Stimulated activated CD4-positive, alpha-beta T cell treated with anti-CD3 and anti-CD28 coated beads, Interleukin-15, amount 100 ng/mL, for 48 hours (primary cell): ENCODE data around the gene ARFGAP1.

Experiments used
- DNase-seq, 2 donors: peaks; one replicate each; pipeline ENCODE4 v3.0.0-alpha.2; 2020; ENCODE audit warnings: low read depth in 2 of 2

Gene ARFGAP1

DNA sequence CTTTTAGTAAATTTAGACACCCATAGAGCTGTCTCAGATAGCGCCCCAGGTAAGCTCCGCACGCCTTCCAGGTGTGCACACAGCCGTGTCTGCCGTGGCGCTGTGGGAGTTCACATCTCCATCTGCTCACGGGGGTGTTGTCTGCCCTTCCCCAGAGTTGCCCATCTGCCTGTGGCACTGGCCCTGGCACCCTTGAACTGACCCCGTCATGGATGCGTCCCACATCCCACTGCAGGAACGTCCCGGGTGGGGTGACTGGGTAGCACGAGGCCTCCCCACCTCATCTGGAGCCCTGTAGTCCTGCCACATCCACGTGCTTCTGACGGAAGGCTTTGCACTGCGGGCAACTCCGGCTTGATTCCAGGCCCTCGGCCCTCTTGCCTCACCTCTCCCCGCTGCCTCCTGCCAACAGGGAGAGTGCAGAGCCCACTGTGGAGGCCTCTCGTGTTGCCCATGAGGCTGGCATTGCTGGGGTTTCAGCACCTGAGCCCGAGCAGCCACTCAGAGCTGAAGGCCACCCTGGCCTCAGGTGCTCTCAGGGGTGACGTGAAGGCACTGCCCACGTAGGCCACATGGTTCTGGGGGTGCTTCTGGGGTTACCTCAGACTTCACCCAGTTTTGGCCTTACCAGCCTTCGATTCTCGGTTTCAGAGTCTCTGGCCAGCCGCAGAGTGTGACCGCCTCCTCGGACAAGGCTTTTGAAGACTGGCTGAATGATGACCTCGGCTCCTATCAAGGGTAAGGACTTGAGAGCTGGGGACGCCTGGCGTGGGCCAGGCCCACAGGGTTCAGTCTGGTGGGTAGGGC lies 5.1 kb downstream of the ARFGAP1 start:
- no peak for DNase-seq

- DNase-seq, result no peak
Measured at GRCh38 chr20:63278661-63279060, 6.0 kb downstream of the ARFGAP1 start.

- no peak for DNase-seq
Measured at GRCh38 chr20:63279931-63280330, 7.3 kb downstream of the ARFGAP1 start.

DNA sequence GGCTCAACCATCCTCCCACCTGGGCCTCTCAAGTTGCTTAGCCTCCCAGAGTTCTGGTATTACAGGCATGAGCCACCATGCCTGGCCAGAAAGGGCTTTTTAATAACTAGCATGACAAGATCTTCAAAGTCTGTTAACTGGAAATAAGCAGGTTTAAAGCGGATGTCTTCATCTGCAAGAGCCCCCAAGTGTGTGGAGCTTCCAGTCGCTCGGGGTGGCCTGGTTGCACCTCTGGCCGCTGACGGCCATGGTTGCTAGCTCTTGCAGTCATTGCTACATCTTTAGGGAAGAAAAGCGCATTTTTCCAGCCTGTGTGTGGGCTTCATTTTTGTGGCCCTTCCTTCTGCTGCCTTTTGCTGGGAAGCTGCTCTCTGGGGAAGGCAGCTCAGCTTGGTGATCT lies 7.8 kb downstream of the ARFGAP1 start:
- no peak for DNase-seq

GRCh38 chr20:63280929-63281545 lies 8.4 kb downstream of the ARFGAP1 start:
- DNase-seq, result no peak

DNA sequence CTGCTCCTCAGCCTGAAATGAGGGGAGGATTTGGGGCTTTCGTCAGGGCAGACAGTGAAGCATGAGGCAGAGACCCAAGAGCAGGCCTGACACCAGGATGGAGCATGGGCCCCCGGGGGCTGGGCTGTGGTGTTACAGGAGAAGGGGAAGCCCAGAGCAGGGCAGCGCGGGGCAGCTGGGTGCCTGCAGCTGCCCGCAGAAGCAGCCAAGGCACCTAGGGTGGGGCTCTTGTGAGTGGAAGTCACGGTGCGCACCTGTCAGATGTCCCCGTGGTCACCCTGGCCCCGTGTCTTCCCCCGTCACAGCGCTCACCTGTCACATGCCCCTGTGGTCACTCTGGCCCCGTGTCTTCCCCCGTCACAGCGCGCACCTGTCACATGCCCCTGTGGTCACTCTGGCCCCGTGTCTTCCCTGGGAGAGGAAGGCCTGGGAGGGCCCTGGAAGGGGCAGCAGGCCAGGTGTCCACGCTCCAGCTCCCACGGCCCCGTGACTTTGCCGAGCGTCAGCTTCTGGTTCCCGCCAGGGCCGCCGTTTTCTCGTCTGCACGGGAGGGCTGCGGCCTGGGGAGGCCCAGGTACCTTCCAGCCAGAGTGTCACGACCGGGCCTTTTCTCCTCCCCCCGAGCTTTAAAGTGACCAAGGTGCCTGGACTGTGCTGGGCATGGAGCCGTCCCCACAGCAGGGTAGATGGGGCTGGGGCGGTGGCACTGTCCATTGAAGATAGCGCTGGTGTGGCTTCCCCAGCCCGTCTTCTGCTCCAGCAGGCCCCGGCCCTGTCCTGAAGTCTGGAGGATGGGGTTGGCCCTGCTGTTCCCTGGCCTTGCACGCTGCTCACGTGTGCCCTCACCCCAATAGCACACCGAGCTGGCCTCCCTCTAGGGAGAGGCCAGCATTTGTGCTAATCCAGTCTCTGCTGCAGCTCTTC lies 9.4 kb downstream of the ARFGAP1 start:
- DNase-seq, result no peak

GRCh38 chr20:63282946-63283345 lies 10.3 kb downstream of the ARFGAP1 start:
- no peak for DNase-seq

GRCh38 chr20:63283397-63284082 lies 10.9 kb downstream of the ARFGAP1 start:
- DNase-seq, result no peak

DNA sequence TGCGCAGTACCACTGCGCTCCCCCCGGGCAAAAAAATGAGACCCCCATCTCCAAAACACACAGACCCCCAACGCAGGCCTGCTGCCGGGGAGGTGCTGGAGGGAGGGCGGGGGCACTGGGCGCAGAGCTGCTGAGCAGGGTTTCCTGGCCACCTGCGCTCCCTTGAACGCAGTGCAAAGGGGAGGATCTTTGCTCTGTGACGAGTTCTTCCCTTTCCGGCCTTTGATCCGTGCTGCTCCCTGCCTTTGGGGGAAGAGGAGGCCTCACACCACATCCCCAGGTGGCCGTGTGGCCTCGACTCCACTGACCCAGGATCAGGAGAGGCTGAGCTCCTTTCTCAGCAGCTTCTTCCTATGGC lies 11.4 kb downstream of the ARFGAP1 start:
- no peak for DNase-seq

DNA sequence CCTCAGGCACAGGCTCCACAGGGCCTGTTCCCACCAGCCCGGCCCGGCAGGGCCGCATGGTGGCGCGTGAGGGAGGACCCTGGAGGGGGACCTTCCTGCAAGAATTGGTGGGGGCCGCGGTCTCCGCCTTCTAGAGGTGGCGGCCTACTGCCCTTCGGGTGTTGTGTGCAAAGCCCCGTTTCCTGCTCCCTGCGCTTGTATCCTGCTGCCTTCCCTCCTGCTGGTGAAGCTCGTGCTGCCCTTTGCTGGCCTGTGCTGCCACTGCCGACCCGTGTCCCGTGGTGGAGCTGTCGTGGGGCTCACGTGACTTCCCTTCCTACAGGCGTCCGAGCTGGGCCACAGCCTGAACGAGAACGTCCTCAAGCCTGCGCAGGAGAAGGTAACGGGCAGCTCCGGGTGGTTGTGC lies 11.9 kb downstream of the ARFGAP1 start:
- no peak for DNase-seq

GRCh38 chr20:63284981-63285524 lies 12.4 kb downstream of the ARFGAP1 start:
- no peak for DNase-seq

GRCh38 chr20:63285636-63286615 lies 13.3 kb downstream of the ARFGAP1 start:
- DNase-seq, result no peak

DNA sequence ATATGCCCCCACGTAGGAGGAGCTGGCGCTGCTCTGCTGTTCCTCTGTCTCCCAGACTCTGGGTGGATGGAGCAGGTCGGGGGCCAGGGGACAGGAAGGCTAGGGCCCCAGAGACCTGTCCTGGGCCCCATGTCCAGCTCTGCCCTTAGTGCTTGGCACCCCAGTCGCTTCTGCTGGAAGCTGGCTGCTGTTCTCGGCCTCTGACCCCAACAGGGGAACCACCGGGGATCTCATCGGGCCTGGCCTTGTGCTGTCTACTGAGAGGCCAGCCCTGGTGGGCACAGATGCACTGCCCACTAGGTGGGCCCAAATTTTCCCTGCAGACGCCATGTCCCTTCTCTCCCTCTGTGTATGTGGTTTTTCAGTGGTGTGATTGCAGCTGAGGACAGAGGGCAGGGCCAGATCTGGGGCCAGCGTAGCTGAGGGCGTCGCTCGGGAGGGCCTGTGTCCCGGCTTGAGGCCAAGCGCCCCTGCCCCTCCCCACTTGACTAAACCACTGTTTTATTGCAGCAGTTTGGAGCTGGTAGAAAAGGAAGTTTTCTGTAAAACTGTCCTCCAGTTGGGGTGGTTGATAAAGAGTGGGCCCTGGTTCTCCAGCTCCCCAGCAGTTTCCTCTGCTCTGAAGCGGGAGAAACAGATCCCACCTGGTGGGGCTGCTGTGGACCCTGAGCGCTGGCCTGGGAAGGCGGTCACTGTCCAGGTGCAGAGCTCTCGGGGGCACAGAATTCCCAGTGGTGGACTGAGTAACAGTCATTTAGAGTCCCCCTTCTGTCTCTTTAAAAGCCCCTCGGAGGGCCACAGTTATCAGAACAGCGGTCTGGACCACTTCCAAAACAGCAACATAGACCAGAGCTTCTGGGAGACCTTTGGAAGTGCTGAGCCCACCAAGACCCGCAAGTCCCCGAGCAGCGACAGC lies 14.4 kb downstream of the ARFGAP1 start:
- no peak for DNase-seq

DNA sequence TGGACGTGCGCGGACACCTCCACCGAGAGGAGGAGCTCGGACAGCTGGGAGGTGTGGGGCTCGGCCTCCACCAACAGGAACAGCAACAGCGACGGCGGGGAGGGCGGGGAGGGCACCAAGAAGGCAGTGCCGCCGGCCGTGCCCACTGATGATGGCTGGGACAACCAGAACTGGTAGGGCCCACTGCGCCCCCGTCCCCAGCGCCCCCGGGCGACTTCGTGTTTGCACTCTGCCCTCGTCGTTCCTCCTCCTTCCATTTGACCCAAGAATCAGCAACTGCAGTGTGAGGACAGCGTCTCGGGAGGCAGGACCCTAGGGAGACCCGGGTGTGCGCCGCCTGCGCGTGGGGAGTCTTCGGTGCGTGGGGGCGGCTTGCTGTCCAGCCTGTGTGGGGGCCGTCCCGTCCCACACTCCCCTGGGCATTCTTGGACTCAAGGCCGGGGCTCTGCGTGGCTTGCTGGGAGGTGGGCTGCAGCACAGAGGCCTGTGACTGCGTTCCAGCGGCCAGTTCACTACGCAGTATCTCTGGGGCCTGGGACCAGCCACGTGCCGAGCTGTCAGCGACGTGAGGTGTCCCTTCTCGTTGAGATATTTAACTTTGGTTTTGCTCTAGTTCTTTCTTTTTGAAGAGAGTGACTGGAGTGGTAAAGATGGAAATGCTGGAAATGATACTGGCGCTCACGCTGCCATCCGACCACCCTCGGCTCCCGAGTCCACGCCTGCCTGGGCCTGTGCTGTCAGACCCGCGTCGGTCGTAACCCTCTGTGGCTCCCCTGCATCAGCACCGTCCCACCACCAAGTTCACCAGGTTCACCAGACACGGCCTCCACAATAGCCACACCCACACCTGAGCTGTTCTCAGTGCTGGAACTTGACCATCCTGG lies 15.3 kb downstream of the ARFGAP1 start:
- DNase-seq, result no peak

DNA sequence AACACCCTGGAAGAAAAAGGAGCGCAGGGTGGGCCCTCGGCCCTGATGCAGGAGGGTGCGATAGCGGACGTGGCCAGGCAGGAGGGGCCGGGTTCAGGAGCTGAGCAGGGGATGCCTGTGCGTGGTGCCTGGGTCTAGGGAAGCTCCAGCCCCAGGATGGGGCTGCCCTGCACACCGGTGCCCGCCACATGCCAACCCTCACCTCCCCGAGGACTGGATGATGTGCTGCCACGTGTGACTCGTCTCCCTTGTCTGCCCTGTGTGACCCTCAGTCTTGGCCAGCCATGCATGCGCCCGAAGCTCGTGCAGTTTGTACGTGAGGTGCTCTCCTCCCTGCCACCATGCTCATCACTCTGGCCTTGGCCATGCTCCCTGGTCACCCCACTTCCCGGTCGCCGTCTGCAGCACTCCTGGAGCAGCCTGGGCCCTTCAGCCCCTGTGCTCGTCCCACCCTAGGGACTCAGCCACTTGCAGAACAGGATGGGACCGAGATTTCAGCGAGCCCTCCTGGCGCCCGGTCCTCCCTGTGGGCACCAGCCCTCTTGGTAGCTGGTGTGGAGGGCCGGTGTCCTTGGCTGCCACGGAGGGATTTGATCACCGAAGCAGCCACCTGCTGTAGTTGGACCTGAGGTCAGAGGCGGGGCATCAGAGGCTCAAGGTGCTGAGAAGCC lies 16.1 kb downstream of the ARFGAP1 start:
- no peak for DNase-seq

DNA sequence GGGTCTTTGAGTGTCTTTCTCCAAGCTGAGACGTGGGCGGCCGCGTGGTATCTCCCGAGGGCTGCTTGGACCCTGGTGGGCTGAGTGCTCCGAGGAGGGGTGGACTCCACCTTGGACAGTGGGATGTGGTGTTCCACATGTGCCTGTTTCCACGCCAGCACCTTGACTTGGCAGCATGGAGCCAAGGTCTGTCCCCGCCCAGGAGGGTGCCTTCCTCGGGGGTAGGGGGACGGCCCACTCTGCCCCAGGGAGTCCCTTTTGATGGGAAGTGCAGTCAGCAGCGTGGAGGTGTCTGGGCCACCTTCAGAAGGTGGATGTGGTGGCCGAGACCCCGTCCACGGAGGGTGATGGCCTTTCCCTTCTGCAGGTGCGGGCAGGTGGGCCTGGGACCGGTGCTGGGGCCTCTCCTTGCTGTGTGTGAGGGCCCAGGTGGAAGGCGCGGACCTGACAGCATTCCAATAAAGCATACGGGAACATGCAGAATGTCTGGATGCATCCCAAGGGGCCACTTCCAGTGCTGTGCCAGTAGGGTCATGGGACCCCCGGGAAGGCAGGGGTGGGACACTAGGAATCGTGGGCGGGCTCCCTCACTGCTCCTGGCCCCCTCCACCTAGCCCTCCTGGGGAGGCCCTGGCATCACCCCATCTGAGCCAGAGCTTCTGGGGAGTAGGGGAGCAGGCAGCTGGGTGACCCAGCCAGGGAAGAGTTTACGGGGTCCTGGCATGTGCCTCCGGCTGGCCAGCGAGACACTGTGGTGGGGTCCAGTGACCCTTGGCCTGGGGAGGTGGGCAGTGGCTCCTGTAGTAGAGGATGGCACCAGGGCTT lies 16.9 kb downstream of the ARFGAP1 start:
- DNase-seq, result no peak

- DNase-seq, result no peak
Measured at GRCh38 chr20:63290136-63290676, 17.6 kb downstream of the ARFGAP1 start.
